Measurements from ENCODE around the gene ASMT. TPM values are rescaled to one million over a fixed set of nuclear protein-coding genes. Genes with fewer than 3 reads are reported as not detected.

ASMT gene
- total RNA-seq, 1 donor from 2014 or later, result not detected

DNA sequence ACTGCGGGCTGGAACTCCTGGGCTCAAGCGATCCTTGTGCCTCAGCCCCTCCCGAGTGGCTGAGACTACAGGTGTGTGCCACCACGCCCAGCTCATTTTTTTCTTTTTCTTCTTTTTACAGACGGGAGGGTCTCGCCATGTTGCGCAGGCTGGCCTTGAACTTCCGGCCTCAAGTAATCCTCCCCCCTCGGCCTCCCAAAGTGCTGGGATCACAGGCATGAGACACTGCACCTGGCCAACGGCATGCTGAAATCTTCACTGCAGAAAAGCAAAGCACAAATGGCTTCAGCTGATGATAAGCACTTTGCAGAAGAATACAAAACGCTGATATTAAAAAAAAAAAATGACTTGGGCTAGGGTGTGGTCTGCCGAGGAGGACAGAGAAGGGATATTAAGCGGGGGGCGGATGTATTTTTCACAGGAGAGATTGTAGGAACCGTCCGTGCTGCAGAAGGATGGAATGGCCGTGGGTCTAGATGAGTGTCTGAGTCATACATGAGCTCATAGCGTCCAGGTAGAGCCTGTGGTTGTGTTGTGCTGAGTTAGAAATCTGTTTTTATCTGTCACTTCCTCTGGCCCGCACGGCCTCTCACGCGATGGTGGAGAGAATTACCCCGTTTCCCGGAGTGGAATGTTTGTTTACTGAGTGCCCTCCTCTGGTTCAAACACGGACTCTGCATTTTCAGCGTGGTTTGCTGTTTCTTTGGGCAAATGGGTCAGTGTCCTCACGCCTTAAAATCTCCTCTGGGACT lies 32.0 kb upstream of the ASMT start:
- Histone ChIP-seq H3K9ac (ENCODE audit: low read length) (no peak overlapping the region), H4K20me1 (ENCODE audit: insufficient read depth, low read length) (no peaks in the 10 kb centered on the region), H2AFZ (ENCODE audit: low read depth, low read length) (no peak overlapping the region), H3K4me3 (ENCODE audit: insufficient read depth, low read depth, low read length) (no peak overlapping the region), H3K27ac (ENCODE audit: low read depth, low read length) (no peak overlapping the region), H3K79me2 (ENCODE audit: insufficient read depth, low read length) (no peaks in the 10 kb centered on the region), H3K4me1 (ENCODE audit: insufficient read depth, low read length) (no peaks in the 10 kb centered on the region), H3K9me3 (ENCODE audit: insufficient read depth, low read depth, low read length) (no peaks in the 10 kb centered on the region), H3K4me2 (ENCODE audit: low read length) (peak overlapping the region; percentile 54), H3K27me3 (ENCODE audit: insufficient read depth, low read length) (no peaks in the 10 kb centered on the region), H3K36me3 (ENCODE audit: insufficient read depth, low read length) (no peaks in the 10 kb centered on the region)
- Mint-ChIP-seq H3K27me3 (ENCODE audit: low read depth, unreplicated experiment) (no peaks in the 10 kb centered on the region), H3K27ac (ENCODE audit: unreplicated experiment) (no peak overlapping the region), H3K4me1 (ENCODE audit: low read depth, unreplicated experiment) (no peaks in the 10 kb centered on the region), H3K4me3 (ENCODE audit: unreplicated experiment) (no peak overlapping the region), H3K36me3 (ENCODE audit: low read depth, unreplicated experiment) (no peaks in the 10 kb centered on the region), H3K9me3 (ENCODE audit: unreplicated experiment) (no peaks in the 10 kb centered on the region)
- TF ChIP-seq, protein P1, sequence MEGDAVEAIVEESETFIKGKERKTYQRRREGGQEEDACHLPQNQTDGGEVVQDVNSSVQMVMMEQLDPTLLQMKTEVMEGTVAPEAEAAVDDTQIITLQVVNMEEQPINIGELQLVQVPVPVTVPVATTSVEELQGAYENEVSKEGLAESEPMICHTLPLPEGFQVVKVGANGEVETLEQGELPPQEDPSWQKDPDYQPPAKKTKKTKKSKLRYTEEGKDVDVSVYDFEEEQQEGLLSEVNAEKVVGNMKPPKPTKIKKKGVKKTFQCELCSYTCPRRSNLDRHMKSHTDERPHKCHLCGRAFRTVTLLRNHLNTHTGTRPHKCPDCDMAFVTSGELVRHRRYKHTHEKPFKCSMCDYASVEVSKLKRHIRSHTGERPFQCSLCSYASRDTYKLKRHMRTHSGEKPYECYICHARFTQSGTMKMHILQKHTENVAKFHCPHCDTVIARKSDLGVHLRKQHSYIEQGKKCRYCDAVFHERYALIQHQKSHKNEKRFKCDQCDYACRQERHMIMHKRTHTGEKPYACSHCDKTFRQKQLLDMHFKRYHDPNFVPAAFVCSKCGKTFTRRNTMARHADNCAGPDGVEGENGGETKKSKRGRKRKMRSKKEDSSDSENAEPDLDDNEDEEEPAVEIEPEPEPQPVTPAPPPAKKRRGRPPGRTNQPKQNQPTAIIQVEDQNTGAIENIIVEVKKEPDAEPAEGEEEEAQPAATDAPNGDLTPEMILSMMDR (IDR thresholded peaks at IDR 0.05; ENCODE audit: insufficient read depth, low read depth, low read length), result no peak
- no peak for TF ChIP-seq EZH2 (IDR thresholded peaks at IDR 0.05; ENCODE audit: insufficient read depth, low read length)
- FAIRE-seq (no peak), DNase-seq (ENCODE audit: low read depth) (peak; percentile 18)

DNA sequence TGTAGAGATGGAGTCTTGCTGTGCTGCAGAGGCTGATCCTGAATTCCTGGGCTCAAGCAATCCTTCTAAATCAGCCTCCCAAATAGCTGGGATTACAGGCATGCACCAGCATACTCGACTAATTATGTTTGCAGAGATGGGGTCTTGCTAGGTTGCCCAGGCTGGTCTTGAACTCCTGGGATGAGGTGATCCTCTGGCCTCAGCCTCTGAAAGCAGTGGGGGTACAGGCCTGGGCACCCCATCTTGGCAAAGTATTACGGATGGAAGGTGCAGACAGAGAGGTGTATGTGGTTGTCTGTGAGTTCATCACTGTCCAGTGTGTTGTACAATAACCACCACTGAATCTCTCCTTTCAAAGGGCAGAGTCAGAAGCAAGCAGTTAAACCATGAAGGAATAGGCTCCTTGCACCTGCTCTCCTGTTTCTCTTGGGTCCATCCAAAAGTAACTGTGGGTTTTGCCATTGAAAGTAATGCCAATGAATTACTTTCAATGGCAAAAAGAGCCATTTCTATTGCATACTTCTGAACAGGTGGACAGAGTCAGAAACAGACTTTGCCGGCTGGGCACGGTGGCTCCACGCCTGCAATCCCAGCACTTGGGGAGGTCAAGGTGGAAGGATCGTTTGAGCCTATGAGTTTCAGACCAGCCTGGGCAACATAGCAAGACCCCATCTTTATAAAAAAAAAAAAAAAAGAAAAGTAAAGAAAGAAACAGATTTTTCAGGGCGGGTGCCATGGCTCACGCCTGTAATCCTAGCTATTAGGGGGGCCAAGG lies 30.4 kb upstream of the ASMT start:
- TF ChIP-seq, protein P1 (IDR thresholded peaks at IDR 0.05; ENCODE audit: insufficient read depth, low read depth, low read length), result no peak
- DNase-seq (ENCODE audit: low read depth) (no peak), FAIRE-seq (no peak)
- no peak overlapping the region for H3K4me3 Mint-ChIP-seq (ENCODE audit: unreplicated experiment)
- no peaks in the 10 kb centered on the region for H3K9me3 Mint-ChIP-seq (ENCODE audit: unreplicated experiment)
- no peak overlapping the region for H3K27ac ChIP-seq (ENCODE audit: low read depth, low read length)
- H3K9me3 ChIP-seq (ENCODE audit: insufficient read depth, low read depth, low read length), result no peaks in the 10 kb centered on the region
- no peaks in the 10 kb centered on the region for H3K36me3 Mint-ChIP-seq (ENCODE audit: low read depth, unreplicated experiment)
- H4K20me1 ChIP-seq (ENCODE audit: insufficient read depth, low read length), result no peaks in the 10 kb centered on the region
- no peak overlapping the region for H3K27ac Mint-ChIP-seq (ENCODE audit: unreplicated experiment)
- no peak overlapping the region for H2AFZ ChIP-seq (ENCODE audit: low read depth, low read length)
- no peaks in the 10 kb centered on the region for H3K27me3 ChIP-seq (ENCODE audit: insufficient read depth, low read length)
- no peak overlapping the region for H3K4me3 ChIP-seq (ENCODE audit: insufficient read depth, low read depth, low read length)
- H3K9ac ChIP-seq (ENCODE audit: low read length), result no peak overlapping the region
- H3K36me3 ChIP-seq (ENCODE audit: insufficient read depth, low read length), result no peaks in the 10 kb centered on the region
- H3K27me3 Mint-ChIP-seq (ENCODE audit: low read depth, unreplicated experiment), result no peaks in the 10 kb centered on the region
- H3K79me2 ChIP-seq (ENCODE audit: insufficient read depth, low read length), result no peaks in the 10 kb centered on the region
- no peaks in the 10 kb centered on the region for H3K4me1 Mint-ChIP-seq (ENCODE audit: low read depth, unreplicated experiment)
- no peak overlapping the region for H3K4me2 ChIP-seq (ENCODE audit: low read length)
- H3K4me1 ChIP-seq (ENCODE audit: insufficient read depth, low read length), result no peaks in the 10 kb centered on the region

DNA sequence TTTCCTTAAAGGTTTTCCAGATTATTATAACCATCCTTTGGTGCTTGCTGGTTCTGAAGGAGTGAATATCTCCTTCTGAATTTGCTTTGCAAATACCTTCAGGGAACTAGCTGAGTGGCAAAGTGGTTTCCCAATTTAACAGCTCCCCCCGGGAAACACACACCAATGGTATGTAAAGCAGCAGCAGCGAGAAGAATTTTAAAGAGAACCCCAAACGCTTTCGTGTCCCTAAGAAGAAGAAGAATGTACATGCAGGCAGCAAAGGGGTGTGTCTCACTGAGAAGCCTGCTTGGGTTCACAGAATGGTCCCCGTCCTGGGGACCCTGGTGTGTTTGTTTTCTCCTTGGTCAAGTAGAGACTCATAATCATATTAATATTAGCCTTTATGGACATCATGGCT lies 27.7 kb upstream of the ASMT start:
- H2AFZ ChIP-seq (ENCODE audit: low read depth, low read length), result no peak overlapping the region
- H3K9me3 Mint-ChIP-seq (ENCODE audit: unreplicated experiment), result no peaks in the 10 kb centered on the region

More for the DNA sequence above, 27.7 kb upstream of the ASMT start:
- TF ChIP-seq EZH2 (IDR thresholded peaks at IDR 0.05; ENCODE audit: insufficient read depth, low read length), result no peak
- TF ChIP-seq, protein P1 (IDR thresholded peaks at IDR 0.05; ENCODE audit: insufficient read depth, low read depth, low read length), result no peak
- H3K36me3 ChIP-seq (ENCODE audit: insufficient read depth, low read length), result no peaks in the 10 kb centered on the region
- H4K20me1 ChIP-seq (ENCODE audit: insufficient read depth, low read length), result peaks cover 3% of the 10 kb centered on the region
- no peak overlapping the region for H3K4me3 Mint-ChIP-seq (ENCODE audit: unreplicated experiment)
- DNase-seq (ENCODE audit: low read depth), result no peak
- H3K79me2 ChIP-seq (ENCODE audit: insufficient read depth, low read length), result peaks cover 4% of the 10 kb centered on the region
- no peak overlapping the region for H3K9ac ChIP-seq (ENCODE audit: low read length)
- no peaks in the 10 kb centered on the region for H3K4me1 Mint-ChIP-seq (ENCODE audit: low read depth, unreplicated experiment)
- no peak for FAIRE-seq
- H3K27ac ChIP-seq (ENCODE audit: low read depth, low read length), result no peak overlapping the region
- no peaks in the 10 kb centered on the region for H3K27me3 Mint-ChIP-seq (ENCODE audit: low read depth, unreplicated experiment)
- no peak overlapping the region for H3K4me2 ChIP-seq (ENCODE audit: low read length)
- H3K9me3 ChIP-seq (ENCODE audit: insufficient read depth, low read depth, low read length), result no peaks in the 10 kb centered on the region
- no peaks in the 10 kb centered on the region for H3K27me3 ChIP-seq (ENCODE audit: insufficient read depth, low read length)
- no peak overlapping the region for H3K27ac Mint-ChIP-seq (ENCODE audit: unreplicated experiment)
- H3K4me3 ChIP-seq (ENCODE audit: insufficient read depth, low read depth, low read length), result no peak overlapping the region
- no peaks in the 10 kb centered on the region for H3K4me1 ChIP-seq (ENCODE audit: insufficient read depth, low read length)
- no peaks in the 10 kb centered on the region for H3K36me3 Mint-ChIP-seq (ENCODE audit: low read depth, unreplicated experiment)

All from astrocyte (in vitro differentiated cells and primary cell).